GM12878 (cell line): ENCODE measurements around the gene KDSR. TPM values are rescaled to one million over a fixed set of nuclear protein-coding genes. Genes with fewer than 3 reads are reported as not detected.

Source experiments
- ATAC-seq: fragments of 200-7000 bp; cut with Tn5 transposase; 3 replicates; pipeline ENCODE4 v1.9.1; 2020; ENCODE audit warnings: mild to moderate bottlenecking, moderate library complexity
- BruUV-seq: library from RNA; stranded (reverse); fragments of 400-500 nt; replicated peaks from 2 replicates; lab custom pipeline; 2021; lab: Mats Ljungman, UMichigan
- CTCF ChIA-PET: fragments of 300-600 bp; sonication (Branson Sonifier 250); formaldehyde crosslinking; extraction: SDS; loops from one replicate; lab custom pipeline; 2021; ENCODE audit warnings: inconsistent platforms; lab: Yijun Ruan, JAX
- POLR2A ChIA-PET: fragments of 350-600 bp; formaldehyde crosslinking; extraction: SDS; loops from one replicate; lab custom pipeline; 2021; ENCODE audit warnings: inconsistent platforms; lab: Charles Lee
- RAD21 ChIA-PET: fragments of 300-600 bp; sonication (Branson Sonifier 250); formaldehyde crosslinking; loops from one replicate; lab custom pipeline; 2023; ENCODE audit warnings: antibody characterized with exemption; ENCODE audit not compliant: unreplicated experiment; lab: Charles Lee
- SMC1A ChIA-PET: fragments of 300-600 bp; sonication (Branson Sonifier 250); formaldehyde crosslinking; loops from one replicate; lab custom pipeline; 2023; ENCODE audit not compliant: unreplicated experiment, uncharacterized antibody; lab: Charles Lee
- DNase-seq: peaks from one replicate; pipeline ENCODE4 v3.0.0-alpha.2; 2011; ENCODE audit warnings: low read depth, low spot score
- FAIRE-seq: peaks from 3 replicates; lab custom pipeline; 2011; peaks lifted over from hg19 to GRCh38; lab: Jason Lieb, UNC
- H2AFZ ChIP-seq: 2 replicates; pipeline ENCODE4 v1.6.0; 2011; ENCODE audit warnings: low read depth, low read length, control low read depth; ENCODE audit not compliant: control insufficient read depth
- H3K27ac ChIP-seq: 2 replicates; pipeline ENCODE4 v1.5.1; 2011; ENCODE audit warnings: control low read depth; ENCODE audit not compliant: control insufficient read depth, insufficient read depth
- H3K27me3 ChIP-seq, 2 experiments: replicated peaks in 1 of 2; 2 replicates each; pipeline versions ENCODE4 v1.6.0 to v1.6.1; 2011; ENCODE audit warnings: low read length in 1 of 2; ENCODE audit not compliant: control insufficient read depth in 2 of 2, insufficient read depth in 2 of 2
- H3K36me3 ChIP-seq, 2 experiments: 2 replicates each; pipeline ENCODE4 v1.5.1; 2011; ENCODE audit warnings: low read length in 1 of 2; ENCODE audit not compliant: control insufficient read depth in 2 of 2, insufficient read depth in 2 of 2
- H3K4me1 ChIP-seq: 2 replicates; pipeline ENCODE4 v1.6.1; 2011; ENCODE audit warnings: mild to moderate bottlenecking, low read length, moderate library complexity, mixed read lengths; ENCODE audit not compliant: control insufficient read depth, insufficient read depth
- H3K4me2 ChIP-seq: 2 replicates; pipeline ENCODE4 v1.6.0; 2011; ENCODE audit warnings: control low read depth; ENCODE audit not compliant: control insufficient read depth, insufficient read depth
- H3K4me3 ChIP-seq: fragments of 200-600 bp; sonication (generic); 2 replicates; pipeline ENCODE4 v1.5.1; 2016
- H3K79me2 ChIP-seq: 2 replicates; pipeline ENCODE4 v1.6.0; 2011; ENCODE audit warnings: low read length; ENCODE audit not compliant: control insufficient read depth, insufficient read depth
- H3K9ac ChIP-seq: 2 replicates; pipeline ENCODE4 v1.8.0; 2011; ENCODE audit warnings: low read length, control low read depth, mixed read lengths; ENCODE audit not compliant: control insufficient read depth, insufficient read depth
- H3K9me3 ChIP-seq: replicated peaks from 3 replicates; pipeline ENCODE4 v1.5.1; 2011; ENCODE audit warnings: mild to moderate bottlenecking, low read length; ENCODE audit not compliant: control insufficient read depth, insufficient read depth
- H4K20me1 ChIP-seq: 2 replicates; pipeline ENCODE4 v1.6.0; 2011; ENCODE audit not compliant: control insufficient read depth, insufficient read depth
- BACH1 ChIP-seq: fragments of 450-650 bp; IDR thresholded peaks from 2 replicates; pipeline ENCODE4 v1.6.1; 2017; ENCODE audit warnings: mild to moderate bottlenecking, borderline replicate concordance
- DPF2 ChIP-seq: fragments of 450-650 bp; IDR thresholded peaks from 2 replicates; pipeline ENCODE4 v1.6.1; 2017; ENCODE audit warnings: mild to moderate bottlenecking
- HCFC1 ChIP-seq: fragments of 150-350 bp; IDR thresholded peaks from 2 replicates; pipeline ENCODE4 v1.6.1; 2014; ENCODE audit warnings: low read length
- LARP7 ChIP-seq: fragments of 450-650 bp; IDR thresholded peaks from 2 replicates; pipeline ENCODE4 v1.6.1; 2017; ENCODE audit warnings: mild to moderate bottlenecking
- NR2C1 ChIP-seq: fragments of 450-650 bp; IDR thresholded peaks from 2 replicates; pipeline ENCODE4 v1.6.1; 2017; ENCODE audit warnings: antibody characterized with exemption, mild to moderate bottlenecking, moderate library complexity
- SMAD1 ChIP-seq: fragments of 450-650 bp; IDR thresholded peaks from 2 replicates; pipeline ENCODE4 v1.6.1; 2018; ENCODE audit warnings: mild to moderate bottlenecking, low read depth; ENCODE audit not compliant: partially characterized antibody
- SMARCA5 ChIP-seq: fragments of 450-650 bp; IDR thresholded peaks from 2 replicates; pipeline ENCODE4 v1.6.1; 2017; ENCODE audit warnings: mild to moderate bottlenecking
- SREBF1 ChIP-seq: IDR thresholded peaks from 2 replicates; pipeline ENCODE4 v1.6.1; 2012; ENCODE audit warnings: mild to moderate bottlenecking, low read length
- SUPT20H ChIP-seq: IDR thresholded peaks from 2 replicates; pipeline ENCODE4 v1.6.1; 2011; ENCODE audit warnings: low read depth, mild to moderate bottlenecking, low read length, moderate library complexity, borderline replicate concordance; ENCODE audit not compliant: control insufficient read depth
- TCF3 ChIP-seq: IDR thresholded peaks from 2 replicates; pipeline ENCODE4 v1.6.1; 2012; ENCODE audit warnings: low read depth, mild to moderate bottlenecking, low read length, borderline replicate concordance; ENCODE audit not compliant: insufficient read depth
- WGBS: methylation state at CpG from one replicate; pipeline ENCODE4 v1.1.6; 2016; ENCODE audit warnings: low lambda C conversion rate; ENCODE audit not compliant: insufficient replicate concordance, insufficient coverage; ENCODE audit errors: missing lambda C conversion rate; 5-methylcytosine and 5-hydroxymethylcytosine counted together
- in situ Hi-C: fragments of 300-500 bp; cut with MboI; formaldehyde crosslinking; loops from 9 replicates; pipeline ENCODE4 v1.14.3; 2018; ENCODE audit warnings: mixed read lengths
- intact Hi-C: fragments of 100-400 bp; cut with micrococcal nuclease; formaldehyde crosslinking; loops from one replicate; pipeline ENCODE4 v1.14.2; 2022; ENCODE audit not compliant: unreplicated experiment
- polyA plus RNA-seq, 11 experiments: library from polyadenylated mRNA; depleted of rRNA in 4 of 11; unstranded in 6 of 11; stranded (reverse) in 5 of 11; fragments of >200 nt; fragmentation: Nextera tagmentation in 4 of 11; fragmentation: Illumina TruSeq in 1 of 11; extraction: Ambion mirVana in 4 of 11; extraction: Trizol in 1 of 11; gene quantifications; 1 replicate in 1 of 11; 2 replicates in 10 of 11; pipeline versions ENCODE4 v1.2.1 to v1.2.3, GENCODE V29; 2011 to 2016; ENCODE audit warnings: inconsistent platforms in 2 of 11, missing spikeins in 2 of 11, low read depth in 1 of 11
- total RNA-seq, 4 experiments: library from RNA; depleted of rRNA in 3 of 4; stranded (reverse); fragments of >200 nt in 3 of 4; fragmentation: Illumina TruSeq in 1 of 4; extraction: Trizol in 1 of 4; gene quantifications; 2 replicates each; pipeline versions ENCODE4 v1.2.1 to v1.2.3, GENCODE V29; 2013 to 2021
- TF ChIP-seq, protein P1 (sequence below): fragments of 450-650 bp; IDR thresholded peaks from 2 replicates; pipeline ENCODE4 v1.6.1; 2016; ENCODE audit warnings: mild to moderate bottlenecking, moderate library complexity, borderline replicate concordance
- TF ChIP-seq, protein P2 (sequence below): fragments of 450-650 bp; IDR thresholded peaks from 2 replicates; pipeline ENCODE4 v1.6.1; 2017; ENCODE audit warnings: borderline replicate concordance
- TF ChIP-seq, protein P3 (sequence below): fragments of 450-650 bp; IDR thresholded peaks from 2 replicates; pipeline ENCODE4 v1.6.1; 2017; ENCODE audit warnings: antibody characterized with exemption, mild to moderate bottlenecking, moderate library complexity

The KDSR gene
- total and polyA plus RNA-seq, 10 of the 15 experiments (the other 5 are each of a cell fraction or from before 2014, with no cell fraction given) = 5.2 to 25.9 (median 14.3) TPM

DNA sequence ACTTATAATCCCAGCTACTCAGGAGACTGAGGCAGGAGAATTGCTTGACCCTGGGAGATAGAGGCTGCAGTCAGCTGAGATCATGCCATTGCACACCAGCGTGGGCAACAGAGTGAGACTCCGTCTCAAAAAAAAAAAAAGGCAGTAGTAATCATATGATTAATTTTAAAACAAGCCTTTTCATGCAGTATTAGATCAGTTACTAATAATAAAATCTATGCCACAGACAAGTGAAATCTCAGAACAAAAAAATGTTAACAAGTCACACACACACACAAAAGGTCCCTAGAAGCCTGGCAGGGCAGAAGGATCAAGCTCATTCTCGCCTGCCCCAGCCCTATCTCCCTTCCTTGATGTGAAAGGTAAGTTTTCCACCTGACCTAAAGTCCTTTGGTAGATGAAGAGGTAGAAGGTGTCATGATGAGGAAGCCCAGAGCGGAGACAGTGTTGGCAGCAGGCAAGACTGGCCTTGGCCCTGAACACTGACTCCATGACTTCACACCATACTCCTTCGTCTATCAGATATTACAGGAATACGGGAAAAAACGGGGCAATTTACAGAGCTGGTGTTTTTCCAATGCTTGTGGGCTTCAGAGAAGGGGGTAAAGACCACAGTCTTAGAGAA is 10.6 kb downstream of the KDSR start:
- POLR2A ChIA-PET = no interaction called here
- CTCF ChIA-PET = interaction anchor here (1.1 to 1.4 kb wide), 2 partner anchors 10 to 33 kb away, joined by 3 to 4 read pairs; no protein-coding TSS in a partner anchor
- intact Hi-C loops = no loop called here
- no peak for FAIRE-seq
- Histone ChIP-seq H3K4me1 (no peaks in the 10 kb centered on the region), H4K20me1 (no peaks in the 10 kb centered on the region), H3K4me2 (no peak overlapping the region), H3K27ac (no peak overlapping the region), H3K9ac (no peak overlapping the region), H2AFZ (no peak overlapping the region), H3K9me3 (no peaks in the 10 kb centered on the region), H3K27me3 (no peaks in the 10 kb centered on the region), H3K4me3 (no peak overlapping the region), H3K36me3 (peaks cover 0 to 7% of the 10 kb centered on the region in 2 experiments; a peak in 1 of 4 replicates), H3K79me2 (no peaks in the 10 kb centered on the region)
- in situ Hi-C loops = no loop called here
- TF ChIP-seq NR2C1 (no peak), LARP7 (no peak), BACH1 (no peak), HCFC1 (no peak), SREBF1 (no peak), SUPT20H (no peak), DPF2 (no peak), SMARCA5 (no peak), TCF3 (no peak), SMAD1 (no peak)
- TF ChIP-seq, protein P1, sequence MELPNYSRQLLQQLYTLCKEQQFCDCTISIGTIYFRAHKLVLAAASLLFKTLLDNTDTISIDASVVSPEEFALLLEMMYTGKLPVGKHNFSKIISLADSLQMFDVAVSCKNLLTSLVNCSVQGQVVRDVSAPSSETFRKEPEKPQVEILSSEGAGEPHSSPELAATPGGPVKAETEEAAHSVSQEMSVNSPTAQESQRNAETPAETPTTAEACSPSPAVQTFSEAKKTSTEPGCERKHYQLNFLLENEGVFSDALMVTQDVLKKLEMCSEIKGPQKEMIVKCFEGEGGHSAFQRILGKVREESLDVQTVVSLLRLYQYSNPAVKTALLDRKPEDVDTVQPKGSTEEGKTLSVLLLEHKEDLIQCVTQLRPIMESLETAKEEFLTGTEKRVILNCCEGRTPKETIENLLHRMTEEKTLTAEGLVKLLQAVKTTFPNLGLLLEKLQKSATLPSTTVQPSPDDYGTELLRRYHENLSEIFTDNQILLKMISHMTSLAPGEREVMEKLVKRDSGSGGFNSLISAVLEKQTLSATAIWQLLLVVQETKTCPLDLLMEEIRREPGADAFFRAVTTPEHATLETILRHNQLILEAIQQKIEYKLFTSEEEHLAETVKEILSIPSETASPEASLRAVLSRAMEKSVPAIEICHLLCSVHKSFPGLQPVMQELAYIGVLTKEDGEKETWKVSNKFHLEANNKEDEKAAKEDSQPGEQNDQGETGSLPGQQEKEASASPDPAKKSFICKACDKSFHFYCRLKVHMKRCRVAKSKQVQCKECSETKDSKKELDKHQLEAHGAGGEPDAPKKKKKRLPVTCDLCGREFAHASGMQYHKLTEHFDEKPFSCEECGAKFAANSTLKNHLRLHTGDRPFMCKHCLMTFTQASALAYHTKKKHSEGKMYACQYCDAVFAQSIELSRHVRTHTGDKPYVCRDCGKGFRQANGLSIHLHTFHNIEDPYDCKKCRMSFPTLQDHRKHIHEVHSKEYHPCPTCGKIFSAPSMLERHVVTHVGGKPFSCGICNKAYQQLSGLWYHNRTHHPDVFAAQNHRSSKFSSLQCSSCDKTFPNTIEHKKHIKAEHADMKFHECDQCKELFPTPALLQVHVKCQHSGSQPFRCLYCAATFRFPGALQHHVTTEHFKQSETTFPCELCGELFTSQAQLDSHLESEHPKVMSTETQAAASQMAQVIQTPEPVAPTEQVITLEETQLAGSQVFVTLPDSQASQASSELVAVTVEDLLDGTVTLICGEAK = no peak
- TF ChIP-seq, protein P2, sequence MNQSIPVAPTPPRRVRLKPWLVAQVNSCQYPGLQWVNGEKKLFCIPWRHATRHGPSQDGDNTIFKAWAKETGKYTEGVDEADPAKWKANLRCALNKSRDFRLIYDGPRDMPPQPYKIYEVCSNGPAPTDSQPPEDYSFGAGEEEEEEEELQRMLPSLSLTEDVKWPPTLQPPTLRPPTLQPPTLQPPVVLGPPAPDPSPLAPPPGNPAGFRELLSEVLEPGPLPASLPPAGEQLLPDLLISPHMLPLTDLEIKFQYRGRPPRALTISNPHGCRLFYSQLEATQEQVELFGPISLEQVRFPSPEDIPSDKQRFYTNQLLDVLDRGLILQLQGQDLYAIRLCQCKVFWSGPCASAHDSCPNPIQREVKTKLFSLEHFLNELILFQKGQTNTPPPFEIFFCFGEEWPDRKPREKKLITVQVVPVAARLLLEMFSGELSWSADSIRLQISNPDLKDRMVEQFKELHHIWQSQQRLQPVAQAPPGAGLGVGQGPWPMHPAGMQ = no peak
- TF ChIP-seq, protein P3, sequence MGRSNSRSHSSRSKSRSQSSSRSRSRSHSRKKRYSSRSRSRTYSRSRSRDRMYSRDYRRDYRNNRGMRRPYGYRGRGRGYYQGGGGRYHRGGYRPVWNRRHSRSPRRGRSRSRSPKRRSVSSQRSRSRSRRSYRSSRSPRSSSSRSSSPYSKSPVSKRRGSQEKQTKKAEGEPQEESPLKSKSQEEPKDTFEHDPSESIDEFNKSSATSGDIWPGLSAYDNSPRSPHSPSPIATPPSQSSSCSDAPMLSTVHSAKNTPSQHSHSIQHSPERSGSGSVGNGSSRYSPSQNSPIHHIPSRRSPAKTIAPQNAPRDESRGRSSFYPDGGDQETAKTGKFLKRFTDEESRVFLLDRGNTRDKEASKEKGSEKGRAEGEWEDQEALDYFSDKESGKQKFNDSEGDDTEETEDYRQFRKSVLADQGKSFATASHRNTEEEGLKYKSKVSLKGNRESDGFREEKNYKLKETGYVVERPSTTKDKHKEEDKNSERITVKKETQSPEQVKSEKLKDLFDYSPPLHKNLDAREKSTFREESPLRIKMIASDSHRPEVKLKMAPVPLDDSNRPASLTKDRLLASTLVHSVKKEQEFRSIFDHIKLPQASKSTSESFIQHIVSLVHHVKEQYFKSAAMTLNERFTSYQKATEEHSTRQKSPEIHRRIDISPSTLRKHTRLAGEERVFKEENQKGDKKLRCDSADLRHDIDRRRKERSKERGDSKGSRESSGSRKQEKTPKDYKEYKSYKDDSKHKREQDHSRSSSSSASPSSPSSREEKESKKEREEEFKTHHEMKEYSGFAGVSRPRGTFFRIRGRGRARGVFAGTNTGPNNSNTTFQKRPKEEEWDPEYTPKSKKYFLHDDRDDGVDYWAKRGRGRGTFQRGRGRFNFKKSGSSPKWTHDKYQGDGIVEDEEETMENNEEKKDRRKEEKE = no peak
- DNase-seq = no peak
- BruUV-seq = no TSS peak
- RAD21 ChIA-PET = interaction anchor here (1.5 kb wide), 1 partner anchor 10 kb away, joined by 4 read pairs; no protein-coding TSS in a partner anchor
- no peak for ATAC-seq
- SMC1A ChIA-PET = interaction anchor here (0.9 to 1.9 kb wide), 4 partner anchors 9 to 339 kb away, joined by 3 to 8 read pairs (median 4); no protein-coding TSS in a partner anchor
- WGBS = 91% methylated on average over 7 of the region's 7 CpGs
